ENCODE measurements around the gene HECTD2. TPM values are rescaled to one million over a fixed set of nuclear protein-coding genes. Genes with fewer than 3 reads are reported as not detected.
"Not testable (repeated sequence)": the region's sequence is repeated elsewhere in the genome, so short reads cannot be mapped to it uniquely, and the experiment has no call there.

HECTD2 gene
- total and polyA plus RNA-seq, 4 donors: 19.9 to 49.2 (median 29.1) TPM

GRCh38 chr10:91556691-91557566, 146.8 kb downstream of the HECTD2 start:
- no peaks in the 10 kb centered on the region for H3K36me3 ChIP-seq (ENCODE audit: control insufficient read depth, insufficient read depth, low read length)
- no peak for DNase-seq (ENCODE audit: low read depth in 4 of 6, low spot score in 6 of 6)
- peaks cover 7% of the 10 kb centered on the region for H3K4me1 ChIP-seq (ENCODE audit: control insufficient read depth, insufficient read depth, low read length)
- H3K4me3 ChIP-seq (ENCODE audit: low read depth, low read length): no peak overlapping the region
- no peaks in the 10 kb centered on the region for H3K27me3 ChIP-seq (ENCODE audit: control insufficient read depth, insufficient read depth, low read length)
- 83% methylated on average over 5 of the region's 12 CpGs for WGBS (ENCODE audit: insufficient coverage)
- peak overlapping the region; percentile 58 for H3K27ac ChIP-seq (ENCODE audit: low read depth, low read length)
- H3K9me3 ChIP-seq (ENCODE audit: control insufficient read depth, insufficient read depth, low read length): no peaks in the 10 kb centered on the region

- Histone ChIP-seq H3K4me1 (ENCODE audit: control insufficient read depth, insufficient read depth, low read length) (peaks cover under 1% of the 10 kb centered on the region), H3K27me3 (ENCODE audit: control insufficient read depth, insufficient read depth, low read length) (no peaks in the 10 kb centered on the region), H3K9me3 (ENCODE audit: control insufficient read depth, insufficient read depth, low read length) (no peaks in the 10 kb centered on the region), H3K27ac (ENCODE audit: low read depth, low read length) (peak overlapping the region; percentile 58), H3K36me3 (ENCODE audit: control insufficient read depth, insufficient read depth, low read length) (no peaks in the 10 kb centered on the region), H3K4me3 (ENCODE audit: low read depth, low read length) (no peak overlapping the region)
- DNase-seq (ENCODE audit: low read depth in 4 of 6, low spot score in 6 of 6): no peak
- WGBS (ENCODE audit: insufficient coverage): no CpG with 5 or more reads among the region's 2 CpGs
These were observed 147.5 kb downstream of the HECTD2 start for GRCh38 chr10:91557651-91558111.

GRCh38 chr10:91558473-91558872, 148.3 kb downstream of the HECTD2 start:
- whole genome bisulfite sequencing (ENCODE audit: insufficient coverage): no CpG with 5 or more reads among the region's 3 CpGs
- no peaks in the 10 kb centered on the region for H3K27me3 ChIP-seq (ENCODE audit: control insufficient read depth, insufficient read depth, low read length)
- no peak overlapping the region for H3K27ac ChIP-seq (ENCODE audit: low read depth, low read length)
- no peak overlapping the region for H3K4me3 ChIP-seq (ENCODE audit: low read depth, low read length)
- H3K36me3 ChIP-seq (ENCODE audit: control insufficient read depth, insufficient read depth, low read length): no peaks in the 10 kb centered on the region
- H3K4me1 ChIP-seq (ENCODE audit: control insufficient read depth, insufficient read depth, low read length): no peaks in the 10 kb centered on the region
- no peaks in the 10 kb centered on the region for H3K9me3 ChIP-seq (ENCODE audit: control insufficient read depth, insufficient read depth, low read length)
- no peak for DNase-seq (ENCODE audit: low read depth in 4 of 6, low spot score in 6 of 6)

- DNase-seq (ENCODE audit: low read depth in 4 of 6, low spot score in 6 of 6): no peak
- no peaks in the 10 kb centered on the region for H3K4me1 ChIP-seq (ENCODE audit: control insufficient read depth, insufficient read depth, low read length)
- whole genome bisulfite sequencing (ENCODE audit: insufficient coverage): 73% methylated on average over 1 of the region's 1 CpG
- no peak overlapping the region for H3K4me3 ChIP-seq (ENCODE audit: low read depth, low read length)
- H3K9me3 ChIP-seq (ENCODE audit: control insufficient read depth, insufficient read depth, low read length): no peaks in the 10 kb centered on the region
- H3K36me3 ChIP-seq (ENCODE audit: control insufficient read depth, insufficient read depth, low read length): no peaks in the 10 kb centered on the region
- H3K27me3 ChIP-seq (ENCODE audit: control insufficient read depth, insufficient read depth, low read length): no peaks in the 10 kb centered on the region
- no peak overlapping the region for H3K27ac ChIP-seq (ENCODE audit: low read depth, low read length)
These were observed 149.0 kb downstream of the HECTD2 start for GRCh38 chr10:91559169-91559568.

GRCh38 chr10:91559750-91560149, 149.6 kb downstream of the HECTD2 start:
- no peak overlapping the region for H3K4me3 ChIP-seq (ENCODE audit: low read depth, low read length)
- no peak for DNase-seq (ENCODE audit: low read depth in 4 of 6, low spot score in 6 of 6)
- WGBS (ENCODE audit: insufficient coverage): no CpG with 5 or more reads among the region's 2 CpGs
- no peak overlapping the region for H3K27ac ChIP-seq (ENCODE audit: low read depth, low read length)
- no peaks in the 10 kb centered on the region for H3K4me1 ChIP-seq (ENCODE audit: control insufficient read depth, insufficient read depth, low read length)
- no peaks in the 10 kb centered on the region for H3K36me3 ChIP-seq (ENCODE audit: control insufficient read depth, insufficient read depth, low read length)
- no peaks in the 10 kb centered on the region for H3K27me3 ChIP-seq (ENCODE audit: control insufficient read depth, insufficient read depth, low read length)
- no peaks in the 10 kb centered on the region for H3K9me3 ChIP-seq (ENCODE audit: control insufficient read depth, insufficient read depth, low read length)

- H3K4me3 ChIP-seq (ENCODE audit: low read depth, low read length); DNase-seq (ENCODE audit: low read depth in 4 of 6, low spot score in 6 of 6); H3K4me1 ChIP-seq (ENCODE audit: control insufficient read depth, insufficient read depth, low read length); H3K36me3 ChIP-seq (ENCODE audit: control insufficient read depth, insufficient read depth, low read length); H3K27ac ChIP-seq (ENCODE audit: low read depth, low read length); H3K27me3 ChIP-seq (ENCODE audit: control insufficient read depth, insufficient read depth, low read length); H3K9me3 ChIP-seq (ENCODE audit: control insufficient read depth, insufficient read depth, low read length): not testable (repeated sequence)
- 82% methylated on average over 1 of the region's 3 CpGs for WGBS (ENCODE audit: insufficient coverage)
These were observed 150.7 kb downstream of the HECTD2 start for GRCh38 chr10:91560827-91561226.

- Histone ChIP-seq H3K36me3 (ENCODE audit: control insufficient read depth, insufficient read depth, low read length) (no peaks in the 10 kb centered on the region), H3K27me3 (ENCODE audit: control insufficient read depth, insufficient read depth, low read length) (no peaks in the 10 kb centered on the region), H3K4me1 (ENCODE audit: control insufficient read depth, insufficient read depth, low read length) (no peaks in the 10 kb centered on the region), H3K4me3 (ENCODE audit: low read depth, low read length) (no peak overlapping the region), H3K9me3 (ENCODE audit: control insufficient read depth, insufficient read depth, low read length) (no peaks in the 10 kb centered on the region), H3K27ac (ENCODE audit: low read depth, low read length) (no peak overlapping the region)
- 78% methylated on average over 2 of the region's 2 CpGs for WGBS (ENCODE audit: insufficient coverage)
- DNase-seq (ENCODE audit: low read depth in 4 of 6, low spot score in 6 of 6): no peak
These were observed 152.9 kb downstream of the HECTD2 start for GRCh38 chr10:91562839-91563581.

GRCh38 chr10:91564026-91564425, 153.9 kb downstream of the HECTD2 start:
- Histone ChIP-seq H3K36me3 (ENCODE audit: control insufficient read depth, insufficient read depth, low read length) (no peaks in the 10 kb centered on the region), H3K27me3 (ENCODE audit: control insufficient read depth, insufficient read depth, low read length) (no peaks in the 10 kb centered on the region), H3K4me3 (ENCODE audit: low read depth, low read length) (no peak overlapping the region), H3K9me3 (ENCODE audit: control insufficient read depth, insufficient read depth, low read length) (no peaks in the 10 kb centered on the region), H3K4me1 (ENCODE audit: control insufficient read depth, insufficient read depth, low read length) (no peaks in the 10 kb centered on the region), H3K27ac (ENCODE audit: low read depth, low read length) (no peak overlapping the region)
- 100% methylated on average over 1 of the region's 3 CpGs for WGBS (ENCODE audit: insufficient coverage)
- no peak for DNase-seq (ENCODE audit: low read depth in 4 of 6, low spot score in 6 of 6)

Measured in spinal cord (tissue), 10 donors.